K562 (cell line): ENCODE data around the gene POLR3G. TPM values are rescaled to one million over a fixed set of nuclear protein-coding genes. Genes with fewer than 3 reads are reported as not detected.
A peak's percentile ranks its signal among the peaks of the same experiment; 100 is the strongest.

ENCODE experiments used
- ATF7 ChIP-seq: fragments of 450-650 bp; IDR thresholded peaks from 2 replicates; pipeline ENCODE4 v1.7.1; 2014; ENCODE audit warnings: mild to moderate bottlenecking, moderate library complexity
- BDP1 ChIP-seq: IDR thresholded peaks from 3 replicates; pipeline ENCODE4 v1.6.1; 2011; ENCODE audit not compliant: insufficient read length, insufficient read depth
- BHLHE40 ChIP-seq: IDR thresholded peaks from 2 replicates; pipeline ENCODE4 v1.6.1; 2011; ENCODE audit warnings: low read length, improper control_type of control experiment
- ETV5 ChIP-seq: sonication (generic); formaldehyde crosslinking; IDR thresholded peaks from 2 replicates; pipeline ENCODE4 v1.4.0; 2020; ENCODE audit warnings: low read depth, mild to moderate bottlenecking, missing genetic modification reagents
- EWSR1 ChIP-seq: fragments of 450-650 bp; IDR thresholded peaks from 2 replicates; pipeline ENCODE4 v1.6.1; 2018; ENCODE audit warnings: borderline replicate concordance, mild to moderate bottlenecking, low read depth, moderate library complexity; ENCODE audit not compliant: partially characterized antibody
- HDAC8 ChIP-seq: fragments of 450-650 bp; IDR thresholded peaks from 2 replicates; pipeline ENCODE4 v1.6.1; 2016; ENCODE audit warnings: mild to moderate bottlenecking, missing genetic modification characterization, moderate library complexity, missing compliant biosample characterization
- KLF6 ChIP-seq: fragments of 250-450 bp; sonication (Bioruptor Pico); IDR thresholded peaks from 2 replicates; pipeline ENCODE4 v1.4.0; 2020; ENCODE audit warnings: mild to moderate bottlenecking, moderate library complexity, borderline replicate concordance
- MTA3 ChIP-seq: fragments of 450-650 bp; formaldehyde crosslinking; IDR thresholded peaks from 2 replicates; pipeline ENCODE4 v1.6.1; 2017; ENCODE audit warnings: mild to moderate bottlenecking, borderline replicate concordance
- NFRKB ChIP-seq: fragments of 450-650 bp; IDR thresholded peaks from 2 replicates; pipeline ENCODE4 v1.6.1; 2016; ENCODE audit warnings: low read depth
- SAP30 ChIP-seq: fragments of 200-600 bp; sonication (generic); IDR thresholded peaks from 2 replicates; pipeline ENCODE4 v1.6.1; 2012; ENCODE audit warnings: borderline replicate concordance, low read depth, mild to moderate bottlenecking, moderate library complexity, low read length, control low read depth, inconsistent platforms; ENCODE audit not compliant: insufficient read depth, poor library complexity, severe bottlenecking
- SIN3B ChIP-seq: fragments of 450-650 bp; IDR thresholded peaks from 2 replicates; pipeline ENCODE4 v1.6.1; 2017; ENCODE audit warnings: low read depth, mild to moderate bottlenecking, moderate library complexity
- THRAP3 ChIP-seq: fragments of 450-650 bp; IDR thresholded peaks from 2 replicates; pipeline ENCODE4 v1.6.1; 2016; ENCODE audit warnings: mild to moderate bottlenecking, inconsistent platforms, borderline replicate concordance
- ZBTB40 ChIP-seq, 2 experiments: fragments of 450-650 bp in 1 of 2; sonication (generic) in 1 of 2; formaldehyde crosslinking in 1 of 2; IDR thresholded peaks; 2 replicates each; pipeline versions ENCODE4 v1.7.1 to v1.9.0; 2016 to 2022; ENCODE audit warnings: inconsistent platforms in 1 of 2, mild to moderate bottlenecking in 1 of 2, missing genetic modification reagents in 1 of 2
- ZFP1 ChIP-seq: fragments of 450-650 bp; formaldehyde crosslinking; IDR thresholded peaks from 2 replicates; pipeline ENCODE4 v1.4.0; 2020; ENCODE audit warnings: mild to moderate bottlenecking, mixed read lengths
- polyA plus RNA-seq, 8 experiments: library from polyadenylated mRNA; depleted of rRNA in 4 of 8; stranded (reverse) in 5 of 8; unstranded in 3 of 8; fragments of >200 nt; fragmentation: Nextera tagmentation in 2 of 8; fragmentation: Illumina TruSeq in 1 of 8; extraction: Ambion mirVana in 2 of 8; extraction: Trizol in 1 of 8; gene quantifications; 2 replicates each; pipeline versions ENCODE4 v1.2.1 to v1.2.3, GENCODE V29; 2011 to 2014; ENCODE audit warnings: inconsistent platforms in 1 of 8, missing spikeins in 1 of 8
- total RNA-seq, 7 experiments: library from RNA; depleted of rRNA in 6 of 7; stranded (reverse); fragments of >200 nt in 6 of 7; fragmentation: Illumina TruSeq in 2 of 7; extraction: Trizol in 2 of 7; gene quantifications; 2 replicates each; pipeline versions ENCODE4 v1.2.1 to v1.2.3, GENCODE V29; 2011 to 2021; ENCODE audit warnings: low replicate concordance in 1 of 7
- TF ChIP-seq, protein P1 (sequence below), 2 experiments: fragments of 450-650 bp in 1 of 2; IDR thresholded peaks; 2 replicates each; pipeline ENCODE4 v1.6.1; 2011 to 2017; ENCODE audit warnings: low read depth in 2 of 2, antibody characterized with exemption in 1 of 2, borderline replicate concordance in 1 of 2, low read length in 1 of 2, mild to moderate bottlenecking in 1 of 2, mixed read lengths in 1 of 2; ENCODE audit not compliant: control insufficient read depth in 1 of 2

The POLR3G gene
- total and polyA plus RNA-seq, 9 of the 15 experiments (the other 6 are each of a cell fraction or from before 2014, with no cell fraction given): 39.0 to 111 (median 59.0) TPM

DNA sequence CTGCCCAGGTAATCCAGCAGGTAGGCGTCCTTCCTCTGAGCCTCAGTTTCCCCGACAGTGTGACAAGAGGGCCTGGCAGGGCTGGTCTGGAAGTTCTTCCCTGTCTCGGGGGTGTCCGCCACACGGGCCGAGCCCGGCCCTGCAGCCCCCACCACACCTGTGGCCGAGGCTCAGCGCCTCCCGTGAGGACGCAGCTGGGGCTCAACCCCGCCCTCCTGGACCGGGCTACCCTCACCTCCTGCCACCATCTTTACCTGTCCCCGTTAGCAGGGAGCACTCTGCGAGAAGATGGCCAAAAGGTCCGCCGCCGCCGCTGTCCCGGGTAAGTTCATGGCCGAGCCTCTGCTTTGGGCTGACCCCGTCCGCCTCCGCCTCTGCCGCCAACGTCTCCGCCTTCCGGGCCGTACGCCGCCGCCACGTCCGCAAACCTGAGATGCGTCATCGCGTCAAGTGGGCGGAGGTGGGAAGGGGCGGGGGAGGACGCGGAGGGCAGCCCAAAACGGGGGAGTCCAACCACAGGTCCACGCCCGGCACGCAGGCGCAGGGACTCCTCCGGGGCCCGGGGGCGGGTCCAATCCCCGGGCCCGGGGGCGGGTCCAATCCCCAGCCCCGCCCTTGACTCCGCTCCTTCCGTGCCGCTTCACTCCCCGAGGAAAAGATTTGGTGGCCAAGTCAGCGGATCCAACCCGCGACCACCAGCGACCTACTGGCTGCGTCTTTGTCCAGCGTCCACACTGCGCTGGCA lies 54.7 kb downstream of the POLR3G start, which contains the start of gene LYSMD3 (continued):
- TF ChIP-seq ZBTB40 (IDR thresholded peaks at IDR 0.05) (no peak), ZBTB40 (CRISPR knock-in tag; IDR thresholded peaks at IDR 0.05) (no peak), SIN3B (no peak), ZFP1 (CRISPR knock-in tag) (no peak), BDP1 (no peak), HDAC8 (tag) (no peak), THRAP3 (no peak), ATF7 (peak; percentile 88), KLF6 (peak; percentile 79; the same call in 1 of the 2 replicates), SAP30 (peak; percentile 87), MTA3 (peak; percentile 8; the same call in 1 of the 2 replicates), BHLHE40 (peak; percentile 5; the same call in 1 of the 2 replicates), EWSR1 (no peak), NFRKB (peak; percentile 47; the same call in 1 of the 2 replicates), ETV5 (CRISPR knock-in tag) (peak; percentile 41)
- TF ChIP-seq, protein P1, sequence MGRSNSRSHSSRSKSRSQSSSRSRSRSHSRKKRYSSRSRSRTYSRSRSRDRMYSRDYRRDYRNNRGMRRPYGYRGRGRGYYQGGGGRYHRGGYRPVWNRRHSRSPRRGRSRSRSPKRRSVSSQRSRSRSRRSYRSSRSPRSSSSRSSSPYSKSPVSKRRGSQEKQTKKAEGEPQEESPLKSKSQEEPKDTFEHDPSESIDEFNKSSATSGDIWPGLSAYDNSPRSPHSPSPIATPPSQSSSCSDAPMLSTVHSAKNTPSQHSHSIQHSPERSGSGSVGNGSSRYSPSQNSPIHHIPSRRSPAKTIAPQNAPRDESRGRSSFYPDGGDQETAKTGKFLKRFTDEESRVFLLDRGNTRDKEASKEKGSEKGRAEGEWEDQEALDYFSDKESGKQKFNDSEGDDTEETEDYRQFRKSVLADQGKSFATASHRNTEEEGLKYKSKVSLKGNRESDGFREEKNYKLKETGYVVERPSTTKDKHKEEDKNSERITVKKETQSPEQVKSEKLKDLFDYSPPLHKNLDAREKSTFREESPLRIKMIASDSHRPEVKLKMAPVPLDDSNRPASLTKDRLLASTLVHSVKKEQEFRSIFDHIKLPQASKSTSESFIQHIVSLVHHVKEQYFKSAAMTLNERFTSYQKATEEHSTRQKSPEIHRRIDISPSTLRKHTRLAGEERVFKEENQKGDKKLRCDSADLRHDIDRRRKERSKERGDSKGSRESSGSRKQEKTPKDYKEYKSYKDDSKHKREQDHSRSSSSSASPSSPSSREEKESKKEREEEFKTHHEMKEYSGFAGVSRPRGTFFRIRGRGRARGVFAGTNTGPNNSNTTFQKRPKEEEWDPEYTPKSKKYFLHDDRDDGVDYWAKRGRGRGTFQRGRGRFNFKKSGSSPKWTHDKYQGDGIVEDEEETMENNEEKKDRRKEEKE (IDR thresholded peaks at IDR 0.05; ENCODE audit: borderline replicate concordance in 1 of 2, control insufficient read depth in 1 of 2, low read depth in 2 of 2, low read length in 1 of 2): no peak
